OCI-M2 (cell line): ENCODE results near the gene CUBN.

ENCODE experiments used
- DNase-seq: peaks from one replicate; lab custom pipeline; 2025; ENCODE audit not compliant: unreplicated experiment; lab: John Stamatoyannopoulos, UW

Gene CUBN

GRCh38 chr10:17109046-17109445 is 20.6 kb downstream of the CUBN start:
- DNase-seq: no peak

DNA sequence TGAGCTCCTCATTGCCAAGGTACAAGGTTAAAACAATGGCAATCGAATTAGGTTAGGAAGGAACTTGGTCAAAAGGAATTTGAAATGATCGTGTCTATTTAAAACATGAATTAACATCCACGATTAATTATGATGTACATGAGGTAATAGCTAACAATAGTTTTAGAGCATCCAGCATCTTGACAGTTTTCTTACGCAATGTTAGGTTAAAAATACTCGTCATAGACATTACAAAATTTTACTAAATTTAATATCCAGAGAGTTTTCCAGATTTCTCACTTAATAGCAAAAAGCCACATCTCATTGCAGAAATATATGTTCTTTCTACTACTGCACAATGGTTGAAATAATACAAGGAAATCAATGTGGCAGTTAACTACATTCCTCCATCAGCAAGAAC is 22.6 kb downstream of the CUBN start:
- no peak for DNase-seq

DNA sequence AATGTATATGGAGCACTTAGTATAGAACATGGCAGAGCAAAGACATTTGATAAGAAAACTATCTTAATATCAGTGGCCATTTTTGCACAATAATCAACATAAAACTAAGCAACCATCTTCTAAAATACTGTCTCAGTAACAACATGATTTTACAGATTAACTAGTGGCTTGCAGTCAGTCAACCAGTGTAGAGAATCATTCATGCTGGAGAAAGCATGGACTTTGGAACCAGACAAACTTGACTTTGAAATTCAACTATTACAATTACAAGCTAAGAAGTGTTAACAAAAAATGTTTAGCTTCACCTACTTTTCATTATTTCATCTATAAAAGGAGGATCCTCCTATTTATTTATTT is 27.7 kb downstream of the CUBN start:
- no peak for DNase-seq

GRCh38 chr10:17101257-17101909 is 28.2 kb downstream of the CUBN start:
- DNase-seq: no peak

DNA sequence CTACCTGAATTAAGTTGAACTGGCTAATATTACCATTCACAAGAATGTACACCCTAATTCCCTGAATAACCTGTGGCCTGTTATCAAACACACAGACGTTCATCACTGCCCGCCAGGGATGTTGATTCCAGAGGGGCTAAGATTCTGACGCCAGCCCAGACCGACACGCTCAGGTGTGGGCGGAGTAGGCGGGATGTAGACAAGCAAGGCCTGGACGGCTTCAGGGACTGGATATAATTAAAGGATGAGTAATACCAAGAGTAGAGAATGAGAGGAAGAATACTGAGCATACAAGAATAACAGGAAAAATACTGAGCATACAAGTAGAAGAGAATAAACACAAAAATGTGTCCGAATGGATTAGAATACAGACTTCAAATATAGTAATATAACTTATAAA is 29.0 kb downstream of the CUBN start:
- DNase-seq: no peak

GRCh38 chr10:17098012-17098411 is 31.6 kb downstream of the CUBN start:
- DNase-seq: no peak

DNA sequence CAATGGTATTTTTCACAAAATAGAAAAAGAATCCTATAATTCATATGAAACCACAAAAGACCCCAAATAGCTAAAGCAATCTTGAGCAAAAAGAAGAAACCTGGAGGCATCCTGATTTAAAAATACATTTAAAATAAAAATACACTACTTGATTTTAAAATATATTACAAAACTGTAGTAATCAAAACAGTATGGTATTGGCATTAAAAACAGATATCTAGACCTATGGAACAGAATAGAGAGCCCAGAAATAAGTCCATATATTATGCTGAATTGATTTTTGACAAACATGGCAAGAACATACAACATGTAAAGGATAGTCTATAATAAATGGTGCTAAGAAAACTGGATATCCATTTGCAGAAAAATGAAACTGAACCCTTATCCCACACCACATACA is 34.8 kb downstream of the CUBN start:
- DNase-seq: no peak

- no peak for DNase-seq
Observed at GRCh38 chr10:17092986-17093803, 36.4 kb downstream of the CUBN start.

- DNase-seq: no peak
Observed at GRCh38 chr10:17092216-17092944, 37.2 kb downstream of the CUBN start.

GRCh38 chr10:17088118-17088806 is 41.3 kb downstream of the CUBN start:
- no peak for DNase-seq

- no peak for DNase-seq
Observed at GRCh38 chr10:17086865-17087367, 42.7 kb downstream of the CUBN start.

- DNase-seq: no peak
Observed at GRCh38 chr10:17085011-17085725, 44.4 kb downstream of the CUBN start.

GRCh38 chr10:17084258-17084657 is 45.4 kb downstream of the CUBN start:
- no peak for DNase-seq

GRCh38 chr10:17081431-17081830 is 48.2 kb downstream of the CUBN start:
- DNase-seq: no peak

DNA sequence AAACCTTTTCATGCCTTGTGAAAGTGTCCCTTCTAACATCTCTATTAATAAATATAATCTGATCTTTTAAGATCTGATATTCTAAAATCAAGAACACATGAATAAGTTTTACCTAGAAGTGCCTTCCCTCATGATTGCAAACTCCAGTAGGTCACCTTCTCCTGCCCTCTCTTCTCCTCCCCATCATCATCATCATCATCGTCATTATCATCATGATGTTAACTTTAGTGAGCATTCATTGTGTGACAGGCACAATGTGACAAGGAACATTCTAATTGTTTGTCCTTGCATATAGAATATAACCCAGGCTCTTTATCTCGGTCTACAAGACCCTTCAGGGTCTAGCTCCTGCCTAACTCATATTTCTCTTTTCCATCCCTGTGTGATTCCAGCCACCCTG is 51.7 kb downstream of the CUBN start:
- no peak for DNase-seq

DNA sequence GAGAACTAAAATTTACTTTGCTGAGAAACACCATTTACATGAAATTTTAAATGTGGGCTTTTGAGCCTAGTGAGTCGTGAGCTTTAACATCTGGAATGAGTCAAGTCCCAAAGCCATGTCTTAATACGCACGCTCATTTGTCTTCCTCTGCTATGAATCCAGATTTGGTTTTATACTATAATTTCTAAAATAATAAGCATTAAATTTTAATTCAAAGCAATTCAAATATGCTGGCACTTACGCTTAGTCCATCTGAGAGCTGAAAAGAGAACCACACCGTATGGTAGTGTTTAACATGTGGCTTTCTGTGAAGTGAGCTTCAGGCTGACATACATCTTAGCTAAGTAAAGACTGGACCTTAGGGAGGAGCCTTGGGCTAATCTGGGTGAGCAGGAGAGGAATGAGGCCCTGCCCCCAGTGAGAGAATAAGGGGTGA is 52.2 kb downstream of the CUBN start:
- DNase-seq: no peak

GRCh38 chr10:17076626-17077345 is 52.8 kb downstream of the CUBN start:
- DNase-seq: no peak

DNA sequence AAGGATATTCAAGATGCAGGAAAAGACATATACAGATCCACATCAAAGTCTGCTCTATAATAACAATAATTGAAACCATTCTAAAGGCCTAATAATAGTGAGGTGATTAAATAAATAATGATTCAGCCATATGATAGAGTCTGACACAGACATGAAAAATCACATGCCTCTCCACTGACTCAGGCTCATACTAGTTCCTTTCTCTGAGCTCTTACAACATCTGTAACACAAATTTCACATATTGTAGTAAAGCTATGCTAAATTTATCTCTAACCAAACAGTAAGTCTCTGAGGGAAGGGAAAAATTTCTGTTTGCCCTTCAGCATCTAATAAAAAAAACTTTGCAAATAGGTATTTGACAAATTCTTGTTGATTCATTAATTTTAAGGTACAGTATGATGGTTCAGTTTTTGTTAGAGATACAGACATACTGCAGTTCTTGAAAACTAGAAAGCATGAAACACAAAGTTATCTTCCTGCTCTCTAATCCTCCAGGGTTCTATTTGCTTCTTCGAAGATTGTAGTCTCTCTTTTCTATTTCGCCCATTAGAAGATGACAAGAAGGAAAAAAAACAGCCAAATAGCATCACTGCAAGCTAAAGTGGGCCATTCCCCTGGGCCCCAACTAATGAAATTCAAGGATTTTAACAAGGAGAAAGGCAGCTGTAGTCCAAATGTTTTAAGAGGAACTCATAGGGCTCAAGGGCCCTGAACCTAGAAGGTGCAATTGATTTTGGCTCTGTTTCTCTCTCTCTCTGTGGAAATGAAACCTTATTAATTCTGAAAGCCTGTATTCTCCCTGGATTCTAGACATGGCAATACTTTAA is 53.9 kb downstream of the CUBN start:
- DNase-seq: no peak

GRCh38 chr10:17074541-17074847 is 55.1 kb downstream of the CUBN start:
- DNase-seq: no peak
